ENCODE measurements around the gene EIF4A3. TPM values are rescaled to one million over a fixed set of nuclear protein-coding genes. Genes with fewer than 3 reads are reported as not detected.

Gene EIF4A3
- total RNA-seq, 2 experiments from 2014 or later = 178 to 183 TPM

DNA sequence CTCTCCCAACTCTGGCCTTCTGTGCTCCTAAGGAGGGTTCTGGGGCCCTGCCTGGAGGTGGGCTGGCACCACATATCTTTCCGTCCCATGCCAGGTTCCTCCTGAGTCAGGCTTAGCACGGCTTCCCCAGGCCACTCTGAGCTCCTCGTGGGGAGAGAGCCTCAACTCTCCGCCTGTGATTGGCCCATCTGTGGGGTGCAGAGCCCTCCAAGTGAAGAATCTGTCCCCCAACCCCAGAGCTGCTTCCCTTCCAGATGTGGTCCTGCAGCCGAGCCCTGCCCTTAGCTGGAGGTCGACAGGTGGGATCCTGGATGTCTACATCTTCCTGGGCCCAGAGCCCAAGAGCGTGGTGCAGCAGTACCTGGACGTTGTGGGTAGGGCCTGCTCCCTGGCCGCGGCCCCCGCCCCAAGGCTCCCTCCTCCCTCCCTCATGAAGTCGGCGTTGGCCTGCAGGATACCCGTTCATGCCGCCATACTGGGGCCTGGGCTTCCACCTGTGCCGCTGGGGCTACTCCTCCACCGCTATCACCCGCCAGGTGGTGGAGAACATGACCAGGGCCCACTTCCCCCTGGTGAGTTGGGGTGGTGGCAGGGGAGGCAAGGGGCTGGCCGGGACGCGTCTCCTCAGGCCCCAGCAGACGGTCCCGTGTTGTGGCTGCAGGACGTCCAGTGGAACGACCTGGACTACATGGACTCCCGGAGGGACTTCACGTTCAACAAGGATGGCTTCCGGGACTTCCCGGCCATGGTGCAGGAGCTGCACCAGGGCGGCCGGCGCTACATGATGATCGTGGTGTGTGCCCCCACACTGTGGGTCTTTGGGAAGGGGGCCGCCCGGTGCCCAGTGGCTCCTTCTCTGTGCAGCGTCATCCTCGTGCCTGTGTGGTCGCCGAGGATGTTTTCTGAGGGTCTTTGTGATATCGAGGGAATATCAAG lies 38.6 kb downstream of the EIF4A3 start:
- peaks cover 4% of the 10 kb centered on the region for H3K4me1 Mint-ChIP-seq (ENCODE audit: low read depth)
- intact Hi-C loops (cut with micrococcal nuclease) = no loop called here
- no peak overlapping the region for H3K27ac Mint-ChIP-seq
- H3K9me3 Mint-ChIP-seq = no peaks in the 10 kb centered on the region
- TF ChIP-seq, protein P1, sequence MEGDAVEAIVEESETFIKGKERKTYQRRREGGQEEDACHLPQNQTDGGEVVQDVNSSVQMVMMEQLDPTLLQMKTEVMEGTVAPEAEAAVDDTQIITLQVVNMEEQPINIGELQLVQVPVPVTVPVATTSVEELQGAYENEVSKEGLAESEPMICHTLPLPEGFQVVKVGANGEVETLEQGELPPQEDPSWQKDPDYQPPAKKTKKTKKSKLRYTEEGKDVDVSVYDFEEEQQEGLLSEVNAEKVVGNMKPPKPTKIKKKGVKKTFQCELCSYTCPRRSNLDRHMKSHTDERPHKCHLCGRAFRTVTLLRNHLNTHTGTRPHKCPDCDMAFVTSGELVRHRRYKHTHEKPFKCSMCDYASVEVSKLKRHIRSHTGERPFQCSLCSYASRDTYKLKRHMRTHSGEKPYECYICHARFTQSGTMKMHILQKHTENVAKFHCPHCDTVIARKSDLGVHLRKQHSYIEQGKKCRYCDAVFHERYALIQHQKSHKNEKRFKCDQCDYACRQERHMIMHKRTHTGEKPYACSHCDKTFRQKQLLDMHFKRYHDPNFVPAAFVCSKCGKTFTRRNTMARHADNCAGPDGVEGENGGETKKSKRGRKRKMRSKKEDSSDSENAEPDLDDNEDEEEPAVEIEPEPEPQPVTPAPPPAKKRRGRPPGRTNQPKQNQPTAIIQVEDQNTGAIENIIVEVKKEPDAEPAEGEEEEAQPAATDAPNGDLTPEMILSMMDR (IDR thresholded peaks at IDR 0.05) = no peak
- ATAC-seq (no peak), DNase-seq (no peak)
- H3K27me3 Mint-ChIP-seq = no peaks in the 10 kb centered on the region
- no peaks in the 10 kb centered on the region for H3K36me3 Mint-ChIP-seq (ENCODE audit: low read depth)
- H3K4me3 Mint-ChIP-seq = no peak overlapping the region
- ChIA-PET CTCF (no interaction called here), POLR2A (interaction anchor here (0.9 to 1.3 kb wide), 2 partner anchors 33 to 35 kb away, joined by 3 to 4 read pairs; no protein-coding TSS in a partner anchor)

DNA sequence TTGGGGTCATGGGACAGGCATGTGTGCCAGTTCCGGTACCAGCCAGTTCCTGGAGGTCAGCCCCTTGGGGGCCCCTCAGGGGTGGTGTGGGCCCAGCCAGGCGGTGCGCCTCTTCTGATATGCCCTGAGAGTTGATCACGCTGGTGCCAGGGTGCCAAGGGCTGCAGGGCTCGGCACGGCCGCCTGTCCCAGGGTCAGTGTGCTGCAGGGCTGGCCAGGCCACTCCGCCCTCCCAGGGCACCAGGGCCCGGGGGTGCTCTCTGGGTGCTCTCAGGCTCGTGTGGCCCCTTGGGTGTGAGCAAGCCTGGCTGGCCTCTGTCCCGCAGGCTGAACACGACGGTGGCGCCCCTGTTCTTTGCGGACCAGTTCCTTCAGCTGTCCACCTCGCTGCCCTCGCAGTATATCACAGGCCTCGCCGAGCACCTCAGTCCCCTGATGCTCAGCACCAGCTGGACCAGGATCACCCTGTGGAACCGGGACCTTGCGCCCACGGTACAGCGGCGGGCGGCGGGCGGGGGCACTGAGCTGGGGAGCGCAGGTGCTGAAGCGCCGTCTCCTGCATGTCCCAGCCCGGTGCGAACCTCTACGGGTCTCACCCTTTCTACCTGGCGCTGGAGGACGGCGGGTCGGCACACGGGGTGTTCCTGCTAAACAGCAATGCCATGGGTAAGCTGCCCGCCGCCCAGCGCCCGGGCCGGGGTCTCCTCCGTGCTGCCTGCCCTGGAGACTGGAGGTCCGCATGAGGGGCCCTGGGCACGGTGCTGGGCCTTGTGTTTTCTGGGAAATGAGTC lies 39.5 kb downstream of the EIF4A3 start:
- no peak overlapping the region for H3K27ac Mint-ChIP-seq
- ChIA-PET POLR2A (interaction anchor here (0.9 to 1.3 kb wide), 2 partner anchors 34 to 36 kb away, joined by 3 to 4 read pairs; no protein-coding TSS in a partner anchor), CTCF (no interaction called here)
- no peak overlapping the region for H3K4me3 Mint-ChIP-seq
- H3K36me3 Mint-ChIP-seq (ENCODE audit: low read depth) = no peaks in the 10 kb centered on the region
- H3K27me3 Mint-ChIP-seq = no peaks in the 10 kb centered on the region
- intact Hi-C loops (cut with micrococcal nuclease) = no loop called here
- H3K4me1 Mint-ChIP-seq (ENCODE audit: low read depth) = peaks cover 11% of the 10 kb centered on the region
- ATAC-seq = no peak
- DNase-seq = no peak
- TF ChIP-seq, protein P1 (IDR thresholded peaks at IDR 0.05) = no peak
- no peaks in the 10 kb centered on the region for H3K9me3 Mint-ChIP-seq

DNA sequence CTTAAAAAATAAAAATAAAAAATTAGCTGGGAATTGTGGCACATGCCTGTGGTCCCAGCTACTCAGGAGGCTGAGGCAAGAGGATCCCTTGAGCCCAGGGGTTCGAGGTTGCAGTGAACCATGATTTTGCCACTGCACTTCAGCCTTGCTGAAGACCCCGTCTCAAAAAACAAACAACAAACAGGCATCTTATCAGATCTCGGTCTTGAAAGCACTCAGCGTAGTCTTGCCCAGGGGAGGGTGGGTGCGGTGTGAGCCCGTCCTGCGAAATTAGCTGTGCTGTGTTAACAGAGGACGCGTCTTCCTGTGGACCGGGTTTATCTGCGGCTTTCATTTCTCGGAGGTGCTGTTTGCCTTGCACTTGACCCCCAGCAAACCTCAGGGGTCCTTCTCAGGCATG lies 40.2 kb downstream of the EIF4A3 start:
- ATAC-seq (no peak), DNase-seq (no peak)
- H3K36me3 Mint-ChIP-seq (ENCODE audit: low read depth) = peaks cover 2% of the 10 kb centered on the region
- no peaks in the 10 kb centered on the region for H3K27me3 Mint-ChIP-seq
- no peak overlapping the region for H3K27ac Mint-ChIP-seq
- peaks cover 13% of the 10 kb centered on the region for H3K4me1 Mint-ChIP-seq (ENCODE audit: low read depth)
- POLR2A ChIA-PET = interaction anchor here (0.6 to 1.3 kb wide), 2 partner anchors 37 to 312 kb away, joined by 3 read pairs; no protein-coding TSS in a partner anchor
- CTCF ChIA-PET = interaction anchor here (0.6 to 1.1 kb wide), 3 partner anchors 14 to 98 kb away, joined by 3 read pairs; no protein-coding TSS in a partner anchor
- TF ChIP-seq, protein P1 (IDR thresholded peaks at IDR 0.05) = no peak
- no peaks in the 10 kb centered on the region for H3K9me3 Mint-ChIP-seq
- intact Hi-C loops (cut with micrococcal nuclease) = no loop called here
- H3K4me3 Mint-ChIP-seq = no peak overlapping the region

DNA sequence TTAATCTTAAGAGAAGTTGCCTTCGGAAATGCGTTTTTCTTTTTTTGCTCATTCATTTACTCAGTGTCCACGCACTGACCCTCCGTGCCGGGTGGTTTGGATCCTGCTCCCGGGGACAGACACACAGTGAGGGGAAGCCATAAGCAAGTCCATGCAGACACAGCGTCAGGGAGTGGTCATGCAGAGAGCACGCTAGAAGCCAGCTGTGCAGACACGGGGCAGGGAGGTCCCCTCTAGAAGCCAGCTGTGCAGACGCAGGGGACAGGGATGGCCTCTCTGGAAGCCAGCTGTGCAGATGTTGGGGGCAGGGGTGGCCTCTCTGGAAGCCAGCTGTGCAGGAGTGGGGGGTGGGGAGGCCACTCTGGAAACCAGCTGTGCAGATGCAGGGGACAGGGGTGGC lies 40.8 kb downstream of the EIF4A3 start:
- H3K27me3 Mint-ChIP-seq = no peaks in the 10 kb centered on the region
- TF ChIP-seq, protein P1 (IDR thresholded peaks at IDR 0.05) = no peak
- H3K27ac Mint-ChIP-seq = no peak overlapping the region
- DNase-seq (no peak), ATAC-seq (no peak)
- H3K4me1 Mint-ChIP-seq (ENCODE audit: low read depth) = peaks cover 13% of the 10 kb centered on the region
- ChIA-PET CTCF (interaction anchor here (0.6 to 1.1 kb wide), 3 partner anchors 14 to 98 kb away, joined by 3 read pairs; no protein-coding TSS in a partner anchor), POLR2A (interaction anchor here (0.6 to 0.8 kb wide), 2 partner anchors 12 to 312 kb away, joined by 3 read pairs; no protein-coding TSS in a partner anchor)
- H3K9me3 Mint-ChIP-seq = no peaks in the 10 kb centered on the region
- intact Hi-C loops (cut with micrococcal nuclease) = no loop called here
- peaks cover 2% of the 10 kb centered on the region for H3K36me3 Mint-ChIP-seq (ENCODE audit: low read depth)
- H3K4me3 Mint-ChIP-seq = no peak overlapping the region
